H9 (cell line): ENCODE results near the gene TARBP1. TPM values are rescaled to one million over a fixed set of nuclear protein-coding genes. Genes with fewer than 3 reads are reported as not detected.

ENCODE experiments used
- DNase-seq: peaks from one replicate; pipeline ENCODE4 v3.0.0-alpha.2; 2017
- H2AFZ ChIP-seq: one replicate; pipeline ENCODE4 v1.6.1; 2013; ENCODE audit warnings: mild to moderate bottlenecking, low read length, control low read depth, moderate library complexity
- H2AK5ac ChIP-seq: 2 replicates; pipeline ENCODE4 v1.6.1; 2013; ENCODE audit warnings: low read length, control low read depth, mixed read lengths; ENCODE audit not compliant: insufficient read length
- H2BK120ac ChIP-seq: one replicate; pipeline ENCODE4 v1.6.1; 2013; ENCODE audit warnings: low read depth, mild to moderate bottlenecking, low read length, control low read depth, inconsistent platforms; ENCODE audit not compliant: poor library complexity, severe bottlenecking
- H2BK12ac ChIP-seq: 2 replicates; pipeline ENCODE4 v1.6.1; 2013; ENCODE audit warnings: low read length, control low read depth, mixed read lengths, low read depth; ENCODE audit not compliant: insufficient read length
- H2BK15ac ChIP-seq: 2 replicates; pipeline ENCODE4 v1.6.1; 2013; ENCODE audit warnings: low read depth, low read length, control low read depth
- H2BK20ac ChIP-seq: one replicate; pipeline ENCODE4 v1.6.1; 2013; ENCODE audit warnings: low read depth, mild to moderate bottlenecking, low read length, control low read depth, inconsistent platforms; ENCODE audit not compliant: poor library complexity, severe bottlenecking
- H2BK5ac ChIP-seq: 2 replicates; pipeline ENCODE4 v1.6.1; 2013; ENCODE audit warnings: low read length, control low read depth, mixed read lengths; ENCODE audit not compliant: insufficient read length
- H3K14ac ChIP-seq: 2 replicates; pipeline ENCODE4 v1.6.1; 2013; ENCODE audit warnings: low read length, control low read depth; ENCODE audit not compliant: insufficient read depth
- H3K18ac ChIP-seq: 2 replicates; pipeline ENCODE4 v1.6.1; 2013; ENCODE audit warnings: low read depth, mild to moderate bottlenecking, mixed read lengths, low read length, control low read depth; ENCODE audit not compliant: insufficient read length
- H3K23ac ChIP-seq: 2 replicates; pipeline ENCODE4 v1.6.1; 2013; ENCODE audit warnings: low read length, control low read depth, mixed read lengths, low read depth; ENCODE audit not compliant: insufficient read length
- H3K23me2 ChIP-seq: 2 replicates; pipeline ENCODE4 v1.6.1; 2013; ENCODE audit warnings: low read depth, mild to moderate bottlenecking, mixed read lengths, low read length, control low read depth; ENCODE audit not compliant: insufficient read length, poor library complexity, severe bottlenecking
- H3K27ac ChIP-seq: 2 replicates; pipeline ENCODE4 v1.5.1; 2013; ENCODE audit warnings: low read length, control low read depth, mixed read lengths, low read depth; ENCODE audit not compliant: insufficient read length
- H3K27me3 ChIP-seq: 2 replicates; pipeline ENCODE4 v1.6.1; 2013; ENCODE audit warnings: low read length, control low read depth, inconsistent platforms; ENCODE audit not compliant: insufficient read depth
- H3K4ac ChIP-seq: 2 replicates; pipeline ENCODE4 v1.6.1; 2013; ENCODE audit warnings: low read depth, mild to moderate bottlenecking, control low read depth, inconsistent platforms, low read length, moderate library complexity
- H3K4me1 ChIP-seq: 2 replicates; pipeline ENCODE4 v1.6.1; 2013; ENCODE audit warnings: low read length, control low read depth, inconsistent platforms; ENCODE audit not compliant: insufficient read depth
- H3K4me2 ChIP-seq: 2 replicates; pipeline ENCODE4 v1.6.1; 2013; ENCODE audit warnings: low read length, control low read depth, mixed read lengths; ENCODE audit not compliant: insufficient read length, insufficient read depth
- H3K56ac ChIP-seq: 2 replicates; pipeline ENCODE4 v1.6.1; 2013; ENCODE audit warnings: low read depth, mild to moderate bottlenecking, mixed read lengths, low read length, control low read depth; ENCODE audit not compliant: insufficient read length
- H3K79me1 ChIP-seq: 2 replicates; pipeline ENCODE4 v1.6.1; 2013; ENCODE audit warnings: low read depth, mild to moderate bottlenecking, moderate library complexity, low read length, control low read depth, inconsistent platforms; ENCODE audit not compliant: insufficient read depth, poor library complexity, severe bottlenecking
- H3K79me2 ChIP-seq: 2 replicates; pipeline ENCODE4 v1.6.1; 2013; ENCODE audit warnings: low read length, control low read depth, inconsistent platforms; ENCODE audit not compliant: insufficient read depth
- H3K9ac ChIP-seq: 2 replicates; pipeline ENCODE4 v1.6.1; 2013; ENCODE audit warnings: low read length, control low read depth, mixed read lengths; ENCODE audit not compliant: insufficient read length; ENCODE audit errors: extremely low read depth
- H3K9me3 ChIP-seq: one replicate; pipeline ENCODE4 v1.6.1; 2013; ENCODE audit warnings: low read depth, low read length, inconsistent platforms; ENCODE audit not compliant: control insufficient read depth
- H3T11ph ChIP-seq: one replicate; pipeline ENCODE4 v1.6.1; 2013; ENCODE audit warnings: mild to moderate bottlenecking, low read length, control low read depth, inconsistent platforms
- H4K20me1 ChIP-seq: one replicate; pipeline ENCODE4 v1.6.1; 2013; ENCODE audit not compliant: control insufficient read depth, insufficient read length, insufficient read depth
- H4K5ac ChIP-seq: 2 replicates; pipeline ENCODE4 v1.6.1; 2013; ENCODE audit warnings: low read depth, mild to moderate bottlenecking, mixed read lengths, low read length, control low read depth; ENCODE audit not compliant: insufficient read length
- H4K8ac ChIP-seq: replicated peaks from 2 replicates; pipeline ENCODE4 v1.6.1; 2013; ENCODE audit warnings: low read length, control low read depth, mixed read lengths, low read depth; ENCODE audit not compliant: insufficient read length
- H4K91ac ChIP-seq: 2 replicates; pipeline ENCODE4 v1.6.1; 2013; ENCODE audit warnings: low read depth, mild to moderate bottlenecking, moderate library complexity, mixed read lengths, low read length, control low read depth; ENCODE audit not compliant: insufficient read length
- H3K27ac Mint-ChIP-seq, 3 experiments: 2 replicates in 2 of 3; 3 replicates in 1 of 3; pipeline ENCODE4 v1.8.0; 2020 to 2021; ENCODE audit warnings: mixed read lengths in 3 of 3, mild to moderate bottlenecking in 1 of 3, moderate library complexity in 1 of 3
- H3K27me3 Mint-ChIP-seq: 2 replicates; pipeline ENCODE4 v1.8.0; 2021; ENCODE audit warnings: low read depth, mild to moderate bottlenecking, moderate library complexity, mixed read lengths
- H3K36me3 Mint-ChIP-seq, 3 experiments: 2 replicates in 2 of 3; 3 replicates in 1 of 3; pipeline ENCODE4 v1.8.0; 2020 to 2021; ENCODE audit warnings: low read depth in 3 of 3, mixed read lengths in 3 of 3; ENCODE audit not compliant: insufficient read depth in 1 of 3
- H3K4me1 Mint-ChIP-seq, 2 experiments: 2 replicates each; pipeline ENCODE4 v1.8.0; 2020; ENCODE audit warnings: mixed read lengths in 2 of 2
- H3K4me3 Mint-ChIP-seq, 2 experiments: 2 replicates in 1 of 2; 3 replicates in 1 of 2; pipeline ENCODE4 v1.8.0; 2020 to 2021; ENCODE audit warnings: mild to moderate bottlenecking in 2 of 2, mixed read lengths in 2 of 2, moderate library complexity in 1 of 2
- H3K9me3 Mint-ChIP-seq, 2 experiments: 2 replicates in 1 of 2; 3 replicates in 1 of 2; pipeline ENCODE4 v1.8.0; 2020; ENCODE audit warnings: mild to moderate bottlenecking in 2 of 2, mixed read lengths in 2 of 2, moderate library complexity in 1 of 2
- CTCF ChIP-seq: fragments of 200-600 bp; sonication (generic); conservative IDR thresholded peaks from 3 replicates; pipeline ENCODE4 v1.8.0; 2021; ENCODE audit warnings: antibody characterized with exemption, mild to moderate bottlenecking
- WGBS: extraction: QIAGEN DNeasy Blood & Tissue Kit; methylation state at CpG from one replicate; pipeline ENCODE4 v1.1.7; 2013; ENCODE audit warnings: missing lambda C conversion rate, low lambda C conversion rate, mixed read lengths; ENCODE audit not compliant: insufficient read length; ENCODE audit errors: extremely low coverage; 5-methylcytosine and 5-hydroxymethylcytosine counted together
- total RNA-seq: library from RNA; stranded (reverse); gene quantifications from 2 replicates; pipeline ENCODE4 v1.2.1, GENCODE V29; 2021

The TARBP1 gene
- total RNA-seq, 1 experiment from 2014 or later, result 20.2 TPM

GRCh38 chr1:234484991-234485739 is 6.2 kb upstream of the TARBP1 start:
- Histone ChIP-seq H3K9me3 (no peaks in the 10 kb centered on the region), H2BK20ac (no peak overlapping the region), H3K14ac (no peak overlapping the region), H3K4me1 (peaks cover 2% of the 10 kb centered on the region), H3K27ac (no peak overlapping the region), H2BK15ac (no peak overlapping the region), H3K23ac (no peak overlapping the region), H4K5ac (no peak overlapping the region), H2BK5ac (no peak overlapping the region), H3K9ac (no peak overlapping the region), H3K23me2 (no peaks in the 10 kb centered on the region), H3K79me1 (no peaks in the 10 kb centered on the region), H3K18ac (no peak overlapping the region), H3K56ac (no peak overlapping the region), H3K79me2 (no peaks in the 10 kb centered on the region), H3T11ph (no peak overlapping the region), H4K91ac (no peak overlapping the region), H4K20me1 (no peaks in the 10 kb centered on the region), H3K4me2 (peak overlapping the region; percentile 24), H2BK120ac (no peak overlapping the region), H2AK5ac (no peak overlapping the region), H2BK12ac (no peak overlapping the region), H3K27me3 (peaks cover 9% of the 10 kb centered on the region; the same call in 1 of the 2 replicates), H4K8ac (no peak overlapping the region), H3K4ac (no peak overlapping the region), H2AFZ (no peak overlapping the region)
- no CpG with 5 or more reads among the region's 17 CpGs for WGBS
- H3K9me3 Mint-ChIP-seq, result no peaks in the 10 kb centered on the region
- no peak for TF ChIP-seq CTCF
- H3K4me1 Mint-ChIP-seq, result peaks cover 17 to 20% of the 10 kb centered on the region in 2 experiments
- no peak overlapping the region for H3K27ac Mint-ChIP-seq
- H3K36me3 Mint-ChIP-seq, result no peaks in the 10 kb centered on the region
- peak; percentile 73 for DNase-seq
- H3K27me3 Mint-ChIP-seq, result peaks cover 79% of the 10 kb centered on the region
- H3K4me3 Mint-ChIP-seq, result no peak overlapping the region
